Measurements from ENCODE around the gene GSAP.

Gene GSAP

DNA sequence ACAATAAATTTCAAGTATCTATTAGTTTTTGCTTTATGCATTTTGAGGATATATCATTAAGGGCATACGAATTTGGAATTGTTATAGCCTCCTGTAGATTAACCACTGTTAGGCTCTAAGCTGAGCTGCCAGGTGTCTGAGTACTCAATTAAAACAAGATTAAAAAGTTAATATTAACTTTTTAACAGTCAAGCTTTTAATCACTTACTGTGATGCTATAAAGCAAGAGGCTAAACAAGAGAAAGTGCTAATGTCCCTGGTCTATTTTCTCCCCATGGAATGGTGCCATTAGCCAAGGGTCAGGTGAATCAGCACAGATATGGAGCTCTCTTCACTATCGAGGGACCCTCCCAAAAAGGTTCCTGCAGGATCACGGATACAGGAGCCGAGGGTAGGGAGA lies 9.7 kb downstream of the GSAP start:
- DNase-seq = no peak

DNA sequence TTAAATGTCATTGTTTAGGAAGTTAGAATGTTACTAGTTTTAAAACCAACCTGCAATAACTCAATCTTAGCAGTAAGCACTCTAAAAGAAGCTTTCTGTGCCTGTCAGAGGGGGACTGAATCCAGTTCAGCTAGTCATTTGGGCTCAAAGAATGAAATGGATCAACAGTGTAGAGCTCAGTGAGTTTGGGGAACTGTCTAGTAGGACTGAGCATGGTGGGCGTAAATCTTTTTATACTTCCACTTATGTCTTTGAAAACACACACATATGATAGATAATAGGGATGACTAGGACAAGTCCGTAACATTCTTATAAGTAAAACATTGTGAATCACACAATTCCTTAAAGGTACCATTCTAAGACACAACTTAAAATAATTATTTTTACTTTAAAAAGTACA lies 11.5 kb downstream of the GSAP start:
- DNase-seq = no peak

DNA sequence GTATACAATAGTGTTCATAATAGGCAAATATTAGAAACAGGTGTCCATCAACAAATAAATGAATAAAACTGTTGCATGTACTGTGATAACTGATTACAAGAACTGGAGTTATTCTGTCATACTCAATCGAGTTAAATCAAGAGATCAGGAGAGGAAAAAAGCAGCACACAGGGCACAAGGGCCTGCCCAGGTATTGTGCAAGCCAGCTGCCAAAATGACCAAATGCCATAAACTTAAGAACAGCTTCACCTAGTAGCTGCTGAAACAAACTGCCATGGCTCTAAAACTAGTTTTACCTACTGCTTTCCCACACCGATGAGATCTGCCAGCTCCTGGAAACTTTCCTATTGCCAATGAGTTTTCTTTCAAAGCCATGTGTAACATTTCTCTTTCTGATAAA lies 12.2 kb downstream of the GSAP start:
- DNase-seq = no peak

DNA sequence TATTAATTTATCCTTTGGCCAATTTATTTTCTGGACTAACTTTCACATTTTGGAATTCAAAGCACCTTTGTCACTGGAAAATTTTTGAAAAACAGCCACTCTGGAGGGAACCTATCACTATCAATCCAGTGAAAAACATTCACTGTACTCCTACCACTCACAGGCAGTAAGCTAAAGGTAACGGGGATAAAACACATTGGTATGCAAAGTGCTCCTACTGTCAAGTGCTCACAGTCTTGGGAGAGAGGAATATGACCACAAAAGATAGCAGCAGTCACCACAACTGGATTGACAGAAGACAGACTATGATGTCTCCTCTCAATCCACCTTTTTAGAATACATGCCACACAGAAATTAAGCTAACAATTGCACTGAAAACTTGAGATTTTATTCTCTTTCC lies 13.3 kb downstream of the GSAP start:
- no peak for DNase-seq

GRCh38 chr7:77401002-77401401 lies 15.1 kb downstream of the GSAP start:
- DNase-seq = no peak

DNA sequence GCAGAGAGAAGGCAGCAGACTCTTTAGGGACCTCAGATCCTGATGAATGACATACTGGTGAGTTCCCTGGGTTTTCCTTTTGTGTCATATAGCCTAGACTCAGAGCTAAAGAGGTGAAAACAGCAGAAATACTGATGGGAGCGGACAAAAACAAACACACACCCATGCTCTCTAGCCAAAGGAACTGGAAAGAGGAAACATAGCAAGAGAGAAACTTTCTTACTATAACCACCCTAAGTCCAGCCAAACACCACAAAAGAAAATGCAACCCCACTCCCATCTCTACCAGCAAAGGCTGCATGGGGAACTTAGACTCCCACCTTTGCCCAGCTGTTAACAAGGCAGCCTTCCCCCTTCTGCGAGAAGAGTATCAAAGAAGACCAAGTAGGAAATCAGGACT lies 16.3 kb downstream of the GSAP start:
- peak; percentile 77 for DNase-seq

DNA sequence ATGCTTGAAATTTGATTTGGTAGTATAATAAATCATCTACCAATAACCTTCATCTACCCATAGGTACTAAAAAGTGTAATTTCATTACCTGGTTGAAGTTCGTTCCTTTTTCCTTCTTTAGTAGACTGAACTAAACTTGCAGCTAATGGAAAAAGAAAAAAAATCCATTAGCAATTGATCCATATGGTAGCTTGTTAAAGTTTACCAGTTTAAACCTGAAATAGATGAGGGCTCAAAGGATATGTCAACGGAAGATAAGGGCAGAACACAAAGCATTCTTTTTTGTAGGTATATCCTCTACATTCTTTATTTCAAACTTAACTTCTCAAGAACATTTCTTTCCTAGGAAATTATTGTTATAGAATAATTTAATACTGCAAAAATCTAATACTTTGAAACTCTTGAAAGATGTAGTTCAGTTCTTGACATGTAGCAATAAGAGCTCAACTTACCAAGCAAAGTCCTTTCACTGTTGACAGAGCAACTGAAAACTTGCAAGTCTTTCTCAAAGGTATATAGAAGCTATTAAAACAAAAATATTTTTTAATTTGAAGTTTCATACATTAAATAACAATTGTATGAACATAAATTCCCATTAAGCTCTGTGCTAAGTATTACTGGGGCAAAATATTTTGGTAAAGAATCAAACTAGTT lies 19.1 kb downstream of the GSAP start:
- no peak for DNase-seq

GRCh38 chr7:77395626-77396025 lies 20.5 kb downstream of the GSAP start:
- DNase-seq = no peak

DNA sequence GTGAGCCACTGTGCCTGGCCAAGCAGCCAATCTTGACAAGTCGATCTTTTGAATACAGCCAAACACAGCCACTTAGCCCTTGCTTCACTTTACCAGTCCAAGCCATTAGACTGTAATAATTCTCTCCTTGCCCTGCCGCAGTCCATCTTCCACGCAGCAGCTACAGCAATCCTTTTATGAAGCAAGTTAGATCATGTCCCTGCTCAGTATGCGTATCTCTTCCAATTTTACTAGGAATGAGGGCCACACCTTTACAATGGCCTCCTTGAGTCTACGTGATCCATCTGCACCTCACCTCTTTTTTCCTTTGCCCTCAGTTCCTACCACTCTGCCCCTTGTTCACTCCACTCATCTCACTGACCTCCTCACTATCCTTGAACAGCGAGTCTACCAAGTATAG lies 22.2 kb downstream of the GSAP start:
- DNase-seq = no peak

DNA sequence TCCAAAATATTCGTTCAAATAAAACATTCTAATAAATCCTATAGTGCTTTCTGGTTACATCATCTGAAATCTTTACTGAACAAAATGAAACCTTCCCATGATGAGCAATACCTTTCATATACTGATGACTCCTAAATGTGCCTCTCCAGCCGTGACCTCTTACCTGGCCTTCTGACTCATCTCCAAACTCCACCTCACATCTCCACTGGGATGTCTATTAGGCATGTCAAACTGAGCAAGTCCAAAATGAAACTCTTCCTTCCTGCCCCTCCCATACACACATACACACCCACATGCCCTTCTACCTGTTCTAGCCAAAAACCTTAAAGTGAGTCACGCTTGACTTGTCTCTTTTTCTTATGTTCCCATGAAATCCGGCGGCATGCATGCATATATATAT lies 22.9 kb downstream of the GSAP start:
- no peak for DNase-seq

- peak; percentile 74 for DNase-seq
These were observed 24.9 kb downstream of the GSAP start for GRCh38 chr7:77391230-77391629.

GRCh38 chr7:77388055-77388641 lies 28.0 kb downstream of the GSAP start:
- no peak for DNase-seq

- no peak for DNase-seq
These were observed 29.9 kb downstream of the GSAP start for GRCh38 chr7:77386165-77386822.

- no peak for DNase-seq
These were observed 32.8 kb downstream of the GSAP start for GRCh38 chr7:77383333-77383740.

- no peak for DNase-seq
These were observed 33.6 kb downstream of the GSAP start for GRCh38 chr7:77382532-77382931.

- no peak for DNase-seq
These were observed 37.6 kb downstream of the GSAP start for GRCh38 chr7:77378584-77378983.

GRCh38 chr7:77370606-77371005 lies 45.5 kb downstream of the GSAP start:
- DNase-seq = no peak

- peak; percentile 61 for DNase-seq
These were observed 47.2 kb downstream of the GSAP start for GRCh38 chr7:77368974-77369373.

GRCh38 chr7:77367976-77368375 lies 48.2 kb downstream of the GSAP start:
- DNase-seq = no peak

DNA sequence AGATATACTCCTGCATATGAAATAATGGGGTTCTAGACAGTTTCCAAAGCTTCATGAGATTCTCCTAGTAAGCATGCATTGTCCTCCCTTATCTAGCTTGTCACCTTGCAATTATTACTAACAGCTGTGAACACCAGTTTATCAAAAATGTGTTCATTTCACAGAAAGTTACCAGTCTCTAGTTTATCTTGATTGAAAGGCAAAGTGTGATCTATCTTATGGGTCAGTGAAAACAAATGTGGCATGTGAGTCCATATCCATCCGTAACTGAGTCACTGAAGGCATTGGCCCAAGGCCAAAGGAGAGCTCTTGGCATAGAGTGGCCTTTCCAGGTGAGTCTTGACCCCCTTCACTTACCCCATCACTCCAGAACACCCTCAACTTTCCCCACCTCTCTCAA lies 53.2 kb downstream of the GSAP start:
- DNase-seq = no peak

- no peak for DNase-seq
These were observed 55.2 kb downstream of the GSAP start for GRCh38 chr7:77360969-77361368.

DNA sequence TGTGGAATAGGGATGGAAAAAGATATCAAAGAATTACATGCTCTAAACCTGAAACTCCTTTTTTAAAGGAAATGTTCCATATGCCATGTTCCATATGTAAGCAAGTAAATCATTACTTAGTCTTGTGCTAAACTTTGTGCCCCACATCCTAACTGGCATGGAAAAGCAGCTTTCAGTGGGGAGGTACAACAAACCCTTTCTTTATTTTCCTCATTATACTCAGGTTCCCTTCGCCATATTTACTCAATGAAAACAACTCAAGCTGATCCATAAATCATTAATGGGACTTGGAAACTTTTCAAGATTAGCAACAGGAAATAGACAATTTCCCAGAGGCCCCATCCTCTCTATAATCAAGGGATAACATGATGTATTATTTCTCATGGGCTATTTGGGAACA lies 56.0 kb downstream of the GSAP start:
- no peak for DNase-seq

DNA sequence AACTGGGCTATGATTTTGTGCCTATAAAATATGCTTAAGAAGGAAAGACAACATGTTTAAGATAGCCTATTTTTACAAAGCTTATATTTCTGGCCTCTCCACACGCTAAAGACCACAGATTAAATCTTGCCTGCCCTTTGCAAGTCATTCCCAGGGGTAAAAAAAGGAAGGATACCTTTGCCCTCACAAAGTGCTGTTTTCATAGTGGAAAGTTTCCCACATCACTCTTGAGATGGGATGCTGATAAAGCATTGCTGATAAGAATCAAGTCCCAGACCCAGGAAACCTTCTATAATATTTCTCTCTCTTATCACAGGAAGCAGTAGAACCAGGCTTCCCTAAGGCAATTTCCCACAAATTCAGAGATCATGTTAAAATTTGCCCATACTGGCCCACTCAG lies 56.5 kb downstream of the GSAP start:
- DNase-seq = no peak

DNA sequence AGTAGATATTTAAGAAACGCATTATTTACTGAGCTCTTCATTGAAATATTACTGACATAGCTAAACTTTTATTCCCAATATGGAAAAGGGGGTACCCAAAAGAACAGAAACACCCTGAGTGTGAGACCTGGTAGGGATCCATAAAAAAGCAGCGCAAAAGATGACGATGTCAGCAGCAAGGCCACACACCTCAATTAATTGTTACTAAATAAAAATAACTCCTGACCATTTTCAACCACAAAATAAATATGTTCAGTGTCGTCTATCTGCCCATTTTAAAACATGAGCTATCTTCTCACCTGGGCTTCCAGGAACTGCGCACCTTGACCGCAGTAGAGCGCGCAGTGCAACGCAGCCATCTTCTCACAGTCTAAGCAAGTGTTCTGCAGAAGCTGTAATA lies 61.2 kb downstream of the GSAP start:
- DNase-seq = no peak

DNA sequence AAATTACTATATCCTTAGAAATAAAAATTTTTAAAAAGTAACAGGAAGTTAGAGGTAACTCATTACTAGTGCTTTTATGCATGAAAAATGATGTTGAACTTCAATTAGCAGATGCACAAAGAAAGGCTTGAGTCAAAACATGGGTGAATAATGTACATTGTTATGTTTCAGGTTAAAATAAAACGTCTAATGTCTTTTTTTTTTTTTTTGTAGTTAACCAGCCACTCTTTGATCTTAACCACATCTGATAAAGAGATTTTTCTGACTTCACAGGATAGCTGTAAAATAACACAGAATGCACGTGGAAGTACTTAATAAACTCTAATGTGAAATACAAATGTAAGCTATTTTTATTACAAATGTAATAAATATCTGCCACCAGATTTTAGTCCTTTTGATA lies 61.7 kb downstream of the GSAP start:
- no peak for DNase-seq

All from MV-4-11 (cell line).